BLaER1 treated with 17β-estradiol and CSF1 and Interleukin-3, amounts not matched to agents 10 nM and 100 nM (cell line): Measurements from ENCODE around the gene PI4KA.

Experiments
- H3K27ac ChIP-seq, 11 experiments: shearing (Covaris generic); formaldehyde crosslinking; 2 replicates each; pipeline ENCODE4 v1.8.1; 2022
- H3K27me3 ChIP-seq, 11 experiments: shearing (Covaris generic); formaldehyde crosslinking; 2 replicates each; pipeline ENCODE4 v1.8.1; 2022
- H3K36me3 ChIP-seq, 11 experiments: shearing (Covaris generic); formaldehyde crosslinking; 2 replicates each; pipeline ENCODE4 v1.8.1; 2022
- H3K4me1 ChIP-seq, 10 experiments: shearing (Covaris generic); formaldehyde crosslinking; 2 replicates each; pipeline ENCODE4 v1.8.1; 2022
- H3K4me2 ChIP-seq, 11 experiments: shearing (Covaris generic); formaldehyde crosslinking; 2 replicates each; pipeline ENCODE4 v1.8.1; 2022
- H3K4me3 ChIP-seq, 10 experiments: shearing (Covaris generic); formaldehyde crosslinking; 2 replicates each; pipeline ENCODE4 v1.8.1; 2022
- H3K9ac ChIP-seq, 11 experiments: shearing (Covaris generic); formaldehyde crosslinking; 2 replicates each; pipeline ENCODE4 v1.8.1; 2022
- H3K9me3 ChIP-seq, 11 experiments: shearing (Covaris generic); formaldehyde crosslinking; replicated peaks in 1 of 11; 2 replicates each; pipeline ENCODE4 v1.8.1; 2022
- H4K20me1 ChIP-seq, 11 experiments: shearing (Covaris generic); formaldehyde crosslinking; 2 replicates each; pipeline ENCODE4 v1.8.1; 2022
- Cebpa-rat ChIP-seq, 11 experiments: shearing (Covaris generic); IDR thresholded peaks; 2 replicates each; pipeline ENCODE4 v1.8.1; 2022

PI4KA gene

GRCh38 chr22:20746431-20747189 lies 112.0 kb downstream of the PI4KA start:
- peaks cover 31 to 38% (median 35%) of the 10 kb centered on the region in 10 experiments for H3K4me1 ChIP-seq
- no peak for TF ChIP-seq Cebpa-rat (IDR thresholded peaks at IDR 0.05)
- peaks cover 9 to 74% (median 37%) of the 10 kb centered on the region in 11 experiments; a peak in 16 of 22 replicates for H4K20me1 ChIP-seq
- no peak overlapping the region for H3K9ac ChIP-seq
- H3K36me3 ChIP-seq, result peaks cover 57 to 97% (median 82%) of the 10 kb centered on the region in 11 experiments
- H3K27me3 ChIP-seq, result no peaks in the 10 kb centered on the region
- no peak overlapping the region for H3K27ac ChIP-seq
- no peak overlapping the region for H3K4me2 ChIP-seq
- H3K9me3 ChIP-seq, result no peaks in the 10 kb centered on the region
- no peak overlapping the region for H3K4me3 ChIP-seq

GRCh38 chr22:20745119-20745518 lies 113.5 kb downstream of the PI4KA start:
- H3K4me3 ChIP-seq, result no peak overlapping the region
- peaks cover 17 to 23% (median 20%) of the 10 kb centered on the region in 10 experiments for H3K4me1 ChIP-seq
- H3K27ac ChIP-seq, result no peak overlapping the region
- peaks cover 64 to 97% (median 84%) of the 10 kb centered on the region in 11 experiments for H3K36me3 ChIP-seq
- no peaks in the 10 kb centered on the region for H3K9me3 ChIP-seq
- peaks cover 6 to 65% (median 31%) of the 10 kb centered on the region in 11 experiments; a peak in 16 of 22 replicates for H4K20me1 ChIP-seq
- H3K27me3 ChIP-seq, result no peaks in the 10 kb centered on the region
- H3K4me2 ChIP-seq, result no peak overlapping the region
- TF ChIP-seq Cebpa-rat (IDR thresholded peaks at IDR 0.05), result no peak
- no peak overlapping the region for H3K9ac ChIP-seq

- no peak overlapping the region for H3K4me3 ChIP-seq
- peaks cover 68 to 97% (median 81%) of the 10 kb centered on the region in 11 experiments for H3K36me3 ChIP-seq
- no peaks in the 10 kb centered on the region for H3K9me3 ChIP-seq
- no peak overlapping the region for H3K9ac ChIP-seq
- peaks cover 3 to 58% (median 24%) of the 10 kb centered on the region in 11 experiments; a peak in 16 of 22 replicates for H4K20me1 ChIP-seq
- peaks cover 10 to 20% (median 14%) of the 10 kb centered on the region in 10 experiments for H3K4me1 ChIP-seq
- no peak overlapping the region for H3K27ac ChIP-seq
- no peak for TF ChIP-seq Cebpa-rat (IDR thresholded peaks at IDR 0.05)
- H3K4me2 ChIP-seq, result no peak overlapping the region
- no peaks in the 10 kb centered on the region for H3K27me3 ChIP-seq
Observed at GRCh38 chr22:20744456-20744855, 114.2 kb downstream of the PI4KA start.

- Histone ChIP-seq H3K9ac (no peak overlapping the region), H3K9me3 (no peaks in the 10 kb centered on the region), H3K4me2 (no peak overlapping the region), H3K4me1 (peaks cover 10 to 19% (median 15%) of the 10 kb centered on the region in 10 experiments), H3K27me3 (no peaks in the 10 kb centered on the region), H4K20me1 (peaks cover 0 to 42% (median 9%) of the 10 kb centered on the region in 11 experiments; a peak in 12 of 22 replicates), H3K36me3 (peaks cover 75 to 96% (median 78%) of the 10 kb centered on the region in 11 experiments), H3K27ac (no peak overlapping the region), H3K4me3 (no peak overlapping the region)
- TF ChIP-seq Cebpa-rat (IDR thresholded peaks at IDR 0.05), result no peak
Observed at GRCh38 chr22:20742764-20743163, 115.8 kb downstream of the PI4KA start.

- Histone ChIP-seq H3K27ac (no peak overlapping the region), H3K27me3 (no peaks in the 10 kb centered on the region), H4K20me1 (peaks cover 0 to 33% (median 8%) of the 10 kb centered on the region in 11 experiments; a peak in 12 of 22 replicates), H3K4me1 (peaks cover 14 to 19% (median 16%) of the 10 kb centered on the region in 10 experiments), H3K4me3 (no peak overlapping the region), H3K4me2 (no peak overlapping the region), H3K9ac (no peak overlapping the region), H3K9me3 (no peaks in the 10 kb centered on the region), H3K36me3 (peaks cover 66 to 89% (median 71%) of the 10 kb centered on the region in 11 experiments)
- TF ChIP-seq Cebpa-rat (IDR thresholded peaks at IDR 0.05), result no peak
Observed at GRCh38 chr22:20741634-20742581, 116.7 kb downstream of the PI4KA start.

- peaks cover 0 to 29% (median 8%) of the 10 kb centered on the region in 11 experiments; a peak in 12 of 22 replicates for H4K20me1 ChIP-seq
- peaks cover 59 to 89% (median 67%) of the 10 kb centered on the region in 11 experiments for H3K36me3 ChIP-seq
- no peak overlapping the region for H3K4me2 ChIP-seq
- no peaks in the 10 kb centered on the region for H3K9me3 ChIP-seq
- H3K4me1 ChIP-seq, result peaks cover 14 to 23% (median 18%) of the 10 kb centered on the region in 10 experiments
- H3K4me3 ChIP-seq, result no peak overlapping the region
- no peak overlapping the region for H3K9ac ChIP-seq
- no peaks in the 10 kb centered on the region for H3K27me3 ChIP-seq
- no peak for TF ChIP-seq Cebpa-rat (IDR thresholded peaks at IDR 0.05)
- no peak overlapping the region for H3K27ac ChIP-seq
Observed at GRCh38 chr22:20741008-20741633, 117.5 kb downstream of the PI4KA start.

- H3K9me3 ChIP-seq, result no peaks in the 10 kb centered on the region
- no peak overlapping the region for H3K4me3 ChIP-seq
- H3K9ac ChIP-seq, result no peak overlapping the region
- H3K4me1 ChIP-seq, result peaks cover 14 to 23% (median 18%) of the 10 kb centered on the region in 10 experiments
- peaks cover 54 to 87% (median 66%) of the 10 kb centered on the region in 11 experiments for H3K36me3 ChIP-seq
- no peak overlapping the region for H3K4me2 ChIP-seq
- peaks cover 0 to 26% (median 8%) of the 10 kb centered on the region in 11 experiments; a peak in 12 of 22 replicates for H4K20me1 ChIP-seq
- H3K27ac ChIP-seq, result no peak overlapping the region
- no peaks in the 10 kb centered on the region for H3K27me3 ChIP-seq
- TF ChIP-seq Cebpa-rat (IDR thresholded peaks at IDR 0.05), result no peak
Observed at GRCh38 chr22:20740222-20740951, 118.2 kb downstream of the PI4KA start.
